Hematopoietic multipotent progenitor cell treated with erythropoietin and hydrocortisone succinate and interleukin-3 and kit ligand, for 15 days (in vitro differentiated cells): Measurements from ENCODE around the gene STX7.
"Not testable (repeated sequence)": the region's sequence is repeated elsewhere in the genome, so short reads cannot be mapped to it uniquely, and the experiment has no call there.

Experiments used
- DNase-seq: peaks from one replicate; pipeline ENCODE4 v3.0.0-alpha.2; 2015; ENCODE audit warnings: low spot score

The STX7 gene

GRCh38 chr6:132512638-132513632, at the start of gene STX7:
Gene STX7 (minus strand): TSS chr6:132513116. CDS start chr6:132503530, 9,586 bp downstream.
- DNase-seq: peak; percentile 93

- DNase-seq: not testable (repeated sequence)
These were observed 47.2 kb upstream of the STX7 start for GRCh38 chr6:132560087-132560486.

GRCh38 chr6:132552372-132552771, 39.5 kb upstream of the STX7 start, which contains the start of gene TAAR8:
Gene TAAR8 (plus strand): TSS chr6:132552672. CDS start chr6:132552693, 21 bp downstream.
- DNase-seq: no peak

- no peak for DNase-seq
These were observed 38.3 kb upstream of the STX7 start for GRCh38 chr6:132551214-132551613.

- no peak for DNase-seq
These were observed 36.0 kb upstream of the STX7 start for GRCh38 chr6:132548746-132549463.

GRCh38 chr6:132544826-132545225, 31.9 kb upstream of the STX7 start:
- DNase-seq: no peak

- DNase-seq: no peak
These were observed 25.1 kb upstream of the STX7 start, which contains the start of gene TAAR9 for GRCh38 chr6:132537977-132538376. Gene TAAR9 (plus strand): TSS chr6:132538277. CDS start chr6:132538290, 13 bp downstream.

GRCh38 chr6:132537145-132537544, 24.2 kb upstream of the STX7 start:
- no peak for DNase-seq

GRCh38 chr6:132534546-132534945, 21.6 kb upstream of the STX7 start:
- DNase-seq: not testable (repeated sequence)

- peak; percentile 82 for DNase-seq
These were observed 17.5 kb upstream of the STX7 start for GRCh38 chr6:132530293-132530974.

GRCh38 chr6:132527791-132528190, 14.9 kb upstream of the STX7 start:
- DNase-seq: no peak

GRCh38 chr6:132526461-132526860, 13.5 kb upstream of the STX7 start:
- no peak for DNase-seq

- DNase-seq: no peak
These were observed 12.9 kb upstream of the STX7 start for GRCh38 chr6:132525866-132526265.

GRCh38 chr6:132524646-132525045, 11.7 kb upstream of the STX7 start:
- no peak for DNase-seq

GRCh38 chr6:132520953-132521352, 8.0 kb upstream of the STX7 start:
- DNase-seq: no peak

- DNase-seq: no peak
These were observed 2.5 kb upstream of the STX7 start for GRCh38 chr6:132515386-132515785.

- DNase-seq: no peak
These were observed 1.1 kb upstream of the STX7 start for GRCh38 chr6:132513831-132514545.

- no peak for DNase-seq
These were observed 626 bp downstream of the STX7 start for GRCh38 chr6:132512342-132512637.

GRCh38 chr6:132511831-132512220, 1.1 kb downstream of the STX7 start:
- no peak for DNase-seq

GRCh38 chr6:132511210-132511830, 1.6 kb downstream of the STX7 start:
- no peak for DNase-seq
